Stimulated activated CD8-positive, alpha-beta memory T cell treated with anti-CD3 and anti-CD28 coated beads, Interleukin-7, amount 100 ng/mL, for 1 hour (primary cell): ENCODE data around the gene TGM6.

Source experiments
- DNase-seq, 2 donors: peaks; one replicate each; pipeline ENCODE4 v3.0.0-alpha.2; 2020; ENCODE audit warnings: low read depth in 2 of 2

The TGM6 gene

GRCh38 chr20:2380601-2381000 is at the start of gene TGM6:
Gene TGM6, plus strand, starts transcription at chr20:2380901. Its CDS starts 68 bp downstream, at chr20:2380969.
- no peak for DNase-seq

DNA sequence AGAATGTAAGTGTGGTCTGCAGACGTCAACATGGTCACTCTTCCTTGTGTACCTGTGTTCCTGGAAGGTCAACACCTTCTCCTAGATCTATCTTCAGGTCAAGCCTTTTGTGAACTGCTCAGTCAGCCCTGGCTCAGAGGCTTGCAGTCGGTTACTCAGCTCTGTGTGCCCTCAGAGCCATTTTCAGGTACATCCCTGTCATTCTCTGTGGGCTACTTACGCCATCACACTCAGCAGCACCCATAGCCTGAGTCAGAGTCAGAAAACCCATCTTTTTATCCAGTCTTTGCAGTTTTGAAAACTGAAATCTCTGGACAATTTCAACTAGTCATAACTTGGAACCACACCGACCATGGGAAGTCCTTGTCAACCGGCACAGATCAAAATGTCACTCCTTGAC is 49.6 kb upstream of the TGM6 start:
- DNase-seq = no peak

- no peak for DNase-seq
Measured at GRCh38 chr20:2331901-2332565, 48.7 kb upstream of the TGM6 start.

DNA sequence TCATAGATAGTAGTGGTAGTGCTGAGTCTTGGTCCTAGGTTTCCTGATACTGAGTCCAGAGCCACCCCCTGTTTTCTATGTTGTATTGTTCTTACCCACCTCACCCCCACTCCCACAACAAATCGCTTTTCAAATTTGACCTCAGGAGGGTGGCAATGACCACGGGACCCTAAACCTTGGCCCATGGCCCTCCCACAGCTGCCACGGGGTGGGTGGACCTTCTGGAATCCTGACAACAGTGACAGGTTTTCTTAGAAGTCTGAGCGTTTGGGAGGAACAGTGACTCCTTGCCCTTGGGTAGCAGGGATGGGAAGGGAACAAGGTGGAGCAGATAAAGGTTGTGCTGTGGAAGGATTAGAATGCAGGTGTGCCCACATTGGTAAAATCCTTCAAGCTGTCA is 48.0 kb upstream of the TGM6 start:
- DNase-seq = no peak

DNA sequence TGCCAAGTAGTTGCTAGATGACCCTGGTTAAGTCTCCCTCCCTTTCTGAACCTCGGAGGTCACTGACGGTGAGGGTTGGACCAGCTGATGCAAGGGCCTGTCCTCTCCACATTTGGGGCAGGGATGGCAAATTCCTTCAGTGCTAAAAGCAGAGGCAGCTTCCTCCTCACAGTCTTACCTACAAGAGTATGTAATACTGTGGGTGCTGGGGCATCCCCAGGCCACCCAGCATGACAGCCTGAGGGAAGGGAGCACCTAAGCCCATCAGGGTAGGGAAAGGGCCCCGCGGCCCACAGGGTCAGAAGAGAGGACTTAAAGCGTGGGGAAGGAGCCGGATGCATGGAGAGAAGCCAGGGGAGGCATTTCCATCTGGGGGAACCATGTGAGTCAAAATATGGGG is 46.9 kb upstream of the TGM6 start:
- no peak for DNase-seq

- no peak for DNase-seq
Measured at GRCh38 chr20:2335096-2335870, 45.4 kb upstream of the TGM6 start.

DNA sequence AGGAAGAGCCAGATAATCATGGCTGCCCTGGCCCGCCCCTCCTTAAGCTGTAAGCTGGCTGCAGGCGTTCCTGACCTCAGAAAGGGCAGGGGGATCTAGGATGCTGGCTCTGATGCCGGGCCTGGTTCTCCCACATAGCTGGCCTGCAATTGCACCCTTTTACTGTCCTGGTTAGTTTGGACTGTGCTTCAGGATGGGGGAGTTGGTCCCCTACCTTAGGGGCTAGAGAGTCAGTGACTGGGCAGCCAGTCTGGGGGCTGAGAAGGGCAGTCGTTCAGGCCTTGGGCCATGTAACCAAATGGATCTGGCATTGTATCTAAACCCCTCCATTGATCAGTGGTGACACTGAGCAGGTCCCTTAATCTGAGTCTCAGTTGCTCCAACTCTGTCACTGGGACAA is 44.2 kb upstream of the TGM6 start:
- DNase-seq = no peak

GRCh38 chr20:2337142-2337541 is 43.6 kb upstream of the TGM6 start:
- DNase-seq = no peak

DNA sequence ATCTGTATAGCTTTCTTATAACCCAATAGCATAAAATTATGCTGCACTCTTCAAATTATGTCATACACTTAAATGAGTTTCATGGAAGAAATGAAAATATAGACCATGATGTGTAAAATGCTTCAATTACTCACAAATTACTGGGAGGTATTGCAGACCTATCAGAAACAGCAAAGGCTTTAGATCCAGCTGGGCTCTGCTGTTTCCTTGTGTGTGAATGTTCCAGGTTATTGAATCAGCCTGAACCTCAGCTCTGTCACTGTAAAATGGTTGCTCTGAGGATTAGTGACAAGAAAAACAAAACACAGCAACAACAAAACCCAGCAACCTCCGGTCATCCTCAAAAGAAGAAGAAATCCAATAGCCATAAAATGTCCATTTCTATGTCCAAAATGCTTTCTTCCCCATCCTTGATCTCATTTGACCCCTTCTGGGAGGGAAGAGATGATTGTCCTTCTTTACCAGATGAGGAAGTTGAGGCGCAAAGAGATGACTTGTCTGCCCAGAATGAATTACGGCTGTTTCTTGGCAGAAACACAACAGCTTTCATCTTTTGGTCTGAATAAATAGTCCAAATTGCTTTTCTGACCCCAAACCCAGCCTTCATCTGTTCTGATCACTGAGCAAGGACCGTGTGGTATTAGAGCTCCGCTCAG is 42.2 kb upstream of the TGM6 start:
- DNase-seq = no peak

GRCh38 chr20:2340136-2340535 is 40.6 kb upstream of the TGM6 start:
- no peak for DNase-seq

DNA sequence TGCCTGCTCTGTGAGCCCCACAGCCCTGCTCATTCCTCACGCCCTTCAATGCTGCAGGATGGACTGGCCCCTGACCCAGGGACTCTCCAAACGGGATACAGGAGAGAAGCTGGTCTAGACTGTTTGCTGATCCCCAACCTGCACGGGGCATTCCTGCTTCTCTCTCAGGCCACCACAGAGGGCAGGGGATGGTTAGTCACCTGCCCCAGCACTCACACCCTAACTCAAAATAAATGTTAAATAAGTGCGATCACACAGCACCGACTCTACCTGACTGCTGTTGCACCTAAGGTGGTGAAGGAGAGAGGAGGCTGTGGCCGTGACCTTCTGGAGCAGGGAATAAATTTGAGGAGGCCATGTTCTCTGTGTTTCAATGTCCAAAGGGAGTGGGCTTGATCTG is 39.9 kb upstream of the TGM6 start:
- DNase-seq = no peak

GRCh38 chr20:2341336-2341735 is 39.4 kb upstream of the TGM6 start:
- no peak for DNase-seq

- DNase-seq = no peak
Measured at GRCh38 chr20:2342243-2342642, 38.5 kb upstream of the TGM6 start.

DNA sequence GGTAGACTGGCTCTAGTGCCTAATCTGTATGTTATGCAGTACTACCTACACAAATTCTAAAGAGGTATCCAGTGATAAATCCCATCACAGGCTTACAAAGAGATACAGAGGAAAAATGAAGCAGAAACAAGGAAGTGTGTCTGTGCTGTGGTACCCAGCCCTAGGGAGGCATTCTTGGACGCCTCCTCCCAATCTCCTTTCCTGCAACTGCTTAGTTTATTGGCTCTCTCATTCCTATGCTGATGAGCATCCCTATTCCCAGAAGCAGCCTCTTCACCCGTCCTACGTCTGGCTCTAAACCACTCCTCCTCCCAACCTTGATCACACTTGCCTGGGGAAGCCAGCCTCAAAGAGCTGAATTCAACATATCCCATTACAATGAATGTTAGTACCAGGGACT is 34.5 kb upstream of the TGM6 start:
- DNase-seq = no peak

DNA sequence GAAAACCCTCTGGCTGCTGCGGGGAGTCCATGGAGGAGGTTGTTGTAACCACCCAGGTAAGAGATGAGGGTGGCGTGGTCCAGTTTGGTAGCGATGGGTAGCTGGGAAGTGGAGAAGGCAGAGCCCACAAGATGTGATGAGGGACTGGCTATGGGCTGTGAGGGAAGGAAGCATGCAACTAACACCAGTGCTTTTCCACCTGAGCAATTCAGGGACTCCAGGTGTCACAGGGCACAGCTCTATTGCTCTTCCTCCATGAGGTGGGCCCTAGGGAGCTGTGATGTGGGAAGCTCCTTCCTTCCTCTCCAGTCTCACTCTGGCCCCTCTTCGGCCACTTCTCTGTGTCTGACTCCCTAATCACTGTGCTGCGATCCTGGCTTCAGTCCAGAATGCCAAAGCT is 32.4 kb upstream of the TGM6 start:
- no peak for DNase-seq

DNA sequence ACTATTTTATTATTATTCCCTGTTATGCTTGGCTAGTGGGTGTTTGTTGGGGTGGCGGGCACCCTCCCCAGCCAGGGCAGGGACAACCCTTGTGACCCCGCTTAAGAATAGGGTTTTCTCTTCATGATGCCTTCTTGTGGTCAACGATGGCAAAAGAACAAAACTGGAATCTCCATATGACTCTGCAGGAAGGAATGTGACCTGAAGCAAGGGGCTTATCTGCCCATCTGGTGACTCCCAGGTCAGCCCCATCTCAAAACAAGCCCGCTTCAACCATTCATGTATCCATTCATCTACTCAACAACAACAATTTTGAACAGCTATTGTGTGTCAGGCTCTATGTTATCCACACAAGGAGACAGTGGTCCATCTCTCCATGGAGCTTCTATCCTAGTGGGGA is 30.9 kb upstream of the TGM6 start:
- no peak for DNase-seq

DNA sequence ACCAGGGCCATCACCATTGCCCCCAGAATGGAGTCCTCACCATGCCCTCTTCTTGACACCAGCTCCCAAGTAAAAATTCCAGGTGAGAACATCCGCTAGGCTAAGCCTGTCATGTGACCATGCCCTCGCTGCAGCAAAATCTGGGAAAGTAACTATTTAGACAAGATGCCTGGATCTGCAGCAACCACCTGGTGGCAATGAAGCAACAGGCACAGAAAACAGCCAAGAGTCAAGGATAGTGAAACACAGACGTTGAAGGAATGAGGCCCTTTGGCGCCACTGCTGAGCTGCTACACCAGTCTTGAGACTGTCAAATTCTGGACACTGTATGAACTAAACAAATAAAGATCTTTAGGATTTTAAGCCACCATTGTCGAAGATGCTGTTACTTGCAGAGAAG is 30.1 kb upstream of the TGM6 start:
- DNase-seq = no peak

- no peak for DNase-seq
Measured at GRCh38 chr20:2353231-2353630, 27.5 kb upstream of the TGM6 start.

- DNase-seq = no peak
Measured at GRCh38 chr20:2357114-2357513, 23.6 kb upstream of the TGM6 start.

DNA sequence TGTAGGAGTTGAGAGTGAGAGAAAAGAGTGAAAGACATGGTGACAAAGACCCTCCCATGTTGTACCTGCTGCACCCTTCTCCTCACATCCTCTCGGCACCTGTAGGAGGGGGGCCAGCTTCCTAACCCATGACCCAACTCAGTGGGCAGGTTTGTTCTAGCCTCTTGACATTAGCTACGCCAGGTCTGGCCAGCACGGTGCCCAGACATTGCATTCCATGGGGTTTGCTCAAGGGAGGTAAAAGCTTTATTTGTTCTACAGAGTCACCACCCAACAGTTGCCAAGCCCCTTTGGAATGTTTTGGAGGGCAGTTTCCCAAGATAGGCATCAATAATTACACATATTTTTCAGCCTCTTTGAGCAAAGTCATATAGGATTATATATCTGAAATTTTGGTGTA is 22.7 kb upstream of the TGM6 start:
- no peak for DNase-seq

GRCh38 chr20:2361035-2361593 is 19.6 kb upstream of the TGM6 start:
- no peak for DNase-seq

- DNase-seq = no peak
Measured at GRCh38 chr20:2363187-2363586, 17.5 kb upstream of the TGM6 start.

GRCh38 chr20:2363587-2363986 is 17.1 kb upstream of the TGM6 start:
- DNase-seq = no peak
